Epithelial cell of prostate (primary cell): ENCODE measurements around the gene CLEC4D.
"Not testable (repeated sequence)": the region's sequence is repeated elsewhere in the genome, so short reads cannot be mapped to it uniquely, and the experiment has no call there.

Experiments used
- DNase-seq: peaks from one replicate; pipeline ENCODE4 v3.0.0-alpha.2; 2011; ENCODE audit warnings: low read depth, low spot score
- H3K27ac ChIP-seq: fragments of 450-650 bp; 2 replicates; pipeline ENCODE4 v1.5.1; 2017; ENCODE audit warnings: mild to moderate bottlenecking

Gene CLEC4D

GRCh38 chr12:8527250-8528130, 14.2 kb downstream of the CLEC4D start:
- no peak overlapping the region for H3K27ac ChIP-seq
- no peak for DNase-seq

- no peak overlapping the region for H3K27ac ChIP-seq
- no peak for DNase-seq
Observed at GRCh38 chr12:8532045-8532444, 18.7 kb downstream of the CLEC4D start.

- not testable (repeated sequence) for DNase-seq, H3K27ac ChIP-seq
Observed at GRCh38 chr12:8537820-8538219, 24.5 kb downstream of the CLEC4D start.

- H3K27ac ChIP-seq, DNase-seq: not testable (repeated sequence)
Observed at GRCh38 chr12:8540831-8541230, 27.5 kb downstream of the CLEC4D start, which contains the start of gene CLEC4E. CLEC4E (minus strand) TSS chr12:8540905; CDS start chr12:8540797, 108 bp downstream.

DNA sequence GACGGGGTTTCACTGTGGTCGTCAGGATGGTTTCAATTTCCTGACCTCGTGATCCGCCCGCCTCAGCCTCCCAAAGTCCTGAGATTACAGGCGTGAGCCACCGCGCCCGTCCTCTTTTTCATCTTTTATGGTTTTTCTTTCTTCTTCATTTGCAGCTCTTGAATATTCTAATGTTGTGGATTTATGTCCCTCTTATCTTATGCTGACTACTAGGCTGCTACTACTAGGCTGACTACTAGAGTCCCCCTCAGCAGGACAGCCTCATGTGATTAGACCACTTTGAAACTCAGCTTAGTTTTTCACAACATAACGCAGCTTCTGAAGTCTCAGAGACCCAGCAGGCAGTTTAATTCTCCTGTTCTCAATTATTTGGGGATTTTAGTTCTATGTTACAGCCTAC, 28.3 kb downstream of the CLEC4D start:
- no peak for DNase-seq
- H3K27ac ChIP-seq, result no peak overlapping the region

DNA sequence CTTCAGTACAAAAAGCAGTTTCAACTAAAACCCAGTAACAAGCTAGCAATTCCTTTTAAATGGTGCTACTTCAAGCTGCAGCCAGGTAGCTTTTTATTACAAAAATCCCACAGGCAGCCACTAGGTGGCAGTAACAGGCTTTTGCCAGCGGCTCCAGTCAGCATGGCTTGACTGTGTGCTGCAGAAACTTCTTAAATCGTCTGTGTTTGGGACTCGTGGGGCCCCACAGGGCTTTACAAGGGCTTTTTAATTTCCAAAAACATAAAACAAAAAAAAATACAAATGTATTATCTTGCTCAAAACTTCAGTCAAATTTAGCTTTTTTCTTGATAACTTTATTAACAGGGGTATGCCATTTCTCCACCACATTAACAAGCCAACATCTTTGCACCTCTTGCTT, 31.0 kb downstream of the CLEC4D start:
- H3K27ac ChIP-seq, result no peak overlapping the region
- no peak for DNase-seq

- no peak for DNase-seq
- H3K27ac ChIP-seq, result no peak overlapping the region
Observed at GRCh38 chr12:8546591-8546990, 33.3 kb downstream of the CLEC4D start.

DNA sequence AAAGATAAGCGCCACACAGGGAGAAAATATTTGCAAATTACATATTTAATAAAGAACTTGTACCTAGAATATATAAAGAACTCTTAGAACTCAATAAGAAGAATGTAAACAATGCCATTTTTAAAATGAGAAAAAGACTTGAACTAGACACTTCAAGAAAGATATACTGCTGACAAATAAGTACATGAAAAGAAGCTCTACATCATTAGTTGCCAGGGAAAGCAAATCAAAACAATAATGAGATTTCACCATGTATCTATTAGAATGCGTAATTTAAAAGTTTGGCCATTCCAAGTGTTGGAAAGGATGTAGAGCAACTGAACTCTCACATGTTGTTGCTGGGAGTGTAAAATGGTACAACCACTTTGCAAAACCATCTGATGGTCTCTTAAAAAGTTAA, 34.3 kb downstream of the CLEC4D start:
- H3K27ac ChIP-seq, result no peak overlapping the region

GRCh38 chr12:8548192-8548591, 34.9 kb downstream of the CLEC4D start:
- no peak overlapping the region for H3K27ac ChIP-seq
- no peak for DNase-seq

More for the DNA sequence above, 34.3 kb downstream of the CLEC4D start:
- no peak for DNase-seq

DNA sequence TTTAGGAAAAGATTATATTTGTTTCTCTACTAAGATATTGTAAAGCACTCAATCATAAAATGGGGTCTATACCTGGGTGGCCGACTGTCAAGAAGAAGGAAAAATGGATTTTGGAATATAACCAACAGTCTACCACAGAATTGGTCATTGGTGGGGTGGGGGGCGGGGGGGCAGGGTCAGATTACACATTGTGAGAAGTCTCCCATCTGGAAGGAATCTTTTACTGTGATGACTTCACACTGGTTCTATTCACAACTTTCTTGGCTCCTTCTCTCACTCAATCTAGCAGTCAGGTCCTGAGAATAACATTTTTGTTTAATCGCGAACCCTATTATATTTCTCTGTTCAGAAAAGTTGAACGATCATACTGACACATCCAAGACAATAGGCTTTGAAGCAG, 36.1 kb downstream of the CLEC4D start:
- H3K27ac ChIP-seq, result no peak overlapping the region
- no peak for DNase-seq

DNA sequence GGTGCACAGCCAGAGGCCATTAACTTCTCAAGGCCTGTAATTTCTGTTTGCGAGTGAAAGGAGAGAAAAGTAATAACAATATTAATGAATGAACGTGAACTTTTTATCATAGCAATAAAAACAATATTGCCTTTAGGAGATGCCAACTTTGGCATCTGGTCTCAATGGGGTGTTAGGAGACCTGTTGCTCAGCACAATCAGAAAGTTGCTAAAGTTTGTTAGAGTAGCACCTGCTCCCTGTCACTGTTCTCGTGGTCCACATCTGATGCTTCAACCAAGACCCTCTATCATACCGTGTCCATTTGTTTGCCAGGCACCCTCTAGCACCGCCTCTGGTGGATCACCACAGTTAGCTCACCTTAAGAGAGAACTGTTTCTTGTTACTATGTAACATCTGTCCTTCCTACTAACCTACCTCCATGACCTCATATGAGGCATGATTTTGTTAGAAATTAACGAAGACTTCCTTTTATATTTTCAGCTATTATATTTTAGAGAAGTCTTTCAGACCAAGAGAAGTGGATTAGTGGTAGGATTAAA, 39.9 kb downstream of the CLEC4D start:
- DNase-seq, result no peak
- H3K27ac ChIP-seq, result no peak overlapping the region

- H3K27ac ChIP-seq, result peak overlapping the region; percentile 58
- DNase-seq, result peak; percentile 31
Observed at GRCh38 chr12:8554451-8555195, 41.3 kb downstream of the CLEC4D start.

DNA sequence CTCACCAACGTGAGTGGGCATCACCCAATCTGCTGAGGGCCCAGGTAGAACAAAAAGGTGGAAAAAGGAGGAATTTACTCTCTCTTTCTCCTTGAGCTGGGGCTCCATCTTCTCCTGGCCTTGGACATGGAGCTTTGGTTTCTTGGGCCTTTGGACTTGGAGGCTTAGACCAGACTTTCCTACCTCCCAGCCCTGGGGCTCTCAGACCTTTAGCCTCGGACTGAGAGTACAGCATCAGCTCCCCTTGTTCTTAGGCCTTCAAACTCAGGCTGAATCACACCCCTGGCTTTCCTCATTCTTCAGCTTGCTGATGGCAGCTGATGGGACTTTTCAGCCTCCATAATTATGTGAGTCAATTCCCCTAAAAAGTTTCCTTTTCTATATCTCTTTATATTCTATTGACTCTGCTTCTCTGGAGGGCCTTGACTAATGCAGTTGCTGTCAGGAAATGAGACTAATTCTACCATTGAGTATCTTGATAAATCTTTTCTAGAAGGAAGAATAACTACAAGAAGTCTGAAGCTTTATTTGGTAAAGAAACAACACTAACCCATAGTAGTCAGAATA, 43.3 kb downstream of the CLEC4D start:
- peak overlapping the region; percentile 26 for H3K27ac ChIP-seq
- no peak for DNase-seq

DNA sequence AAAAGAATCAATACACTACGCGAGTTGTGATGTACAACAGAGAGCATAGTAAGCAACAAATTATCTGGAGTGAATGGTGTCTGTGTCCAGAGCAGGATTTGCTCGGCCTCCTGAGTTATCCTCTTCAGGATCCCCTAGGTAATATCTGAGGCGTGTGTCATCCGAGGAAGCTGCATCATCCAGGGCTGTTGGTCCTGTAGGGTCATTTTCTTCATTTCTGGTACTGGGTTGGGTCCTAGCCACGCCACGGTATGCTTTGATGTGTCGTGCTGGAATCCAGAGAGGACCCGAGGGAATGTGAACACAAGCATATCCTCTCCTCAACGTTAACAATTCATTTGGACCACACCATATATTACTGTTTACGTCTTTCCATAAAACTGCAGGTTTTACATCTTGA, 46.4 kb downstream of the CLEC4D start:
- H3K27ac ChIP-seq, result no peak overlapping the region
- DNase-seq, result no peak

GRCh38 chr12:8561011-8561410, 47.7 kb downstream of the CLEC4D start:
- DNase-seq, result no peak
- no peak overlapping the region for H3K27ac ChIP-seq

- H3K27ac ChIP-seq, result no peak overlapping the region
- no peak for DNase-seq
Observed at GRCh38 chr12:8562310-8562709, 49.0 kb downstream of the CLEC4D start.

- H3K27ac ChIP-seq, result no peak overlapping the region
- no peak for DNase-seq
Observed at GRCh38 chr12:8563356-8563755, 50.1 kb downstream of the CLEC4D start.

GRCh38 chr12:8564656-8565055, 51.4 kb downstream of the CLEC4D start:
- DNase-seq, result no peak

GRCh38 chr12:8566052-8566451, 52.7 kb downstream of the CLEC4D start:
- not testable (repeated sequence) for H3K27ac ChIP-seq, DNase-seq

More at GRCh38 chr12:8564656-8565055, 51.4 kb downstream of the CLEC4D start:
- H3K27ac ChIP-seq, result no peak overlapping the region

DNA sequence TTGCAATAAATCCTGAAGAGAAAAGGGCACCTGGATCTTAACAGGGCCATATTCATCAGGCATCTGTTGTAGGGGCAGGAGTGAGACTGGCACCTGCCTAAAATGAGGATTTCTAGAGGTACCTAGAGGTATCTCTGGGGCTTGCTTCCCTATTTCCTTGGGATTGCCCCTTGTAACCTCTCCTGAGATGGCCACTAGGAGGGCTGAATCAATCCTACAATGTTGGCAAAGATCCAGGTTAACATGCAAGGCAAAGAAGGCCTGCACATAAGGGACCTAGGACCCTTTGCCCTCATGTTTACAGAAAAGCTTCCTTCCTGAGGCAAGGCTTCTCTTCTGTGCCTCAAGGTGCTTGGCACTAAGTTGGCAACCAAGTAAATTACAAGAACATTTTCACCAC, 53.2 kb downstream of the CLEC4D start:
- H3K27ac ChIP-seq, result no peak overlapping the region
- DNase-seq, result no peak
